ENCODE results near the gene FANCC.

DNA sequence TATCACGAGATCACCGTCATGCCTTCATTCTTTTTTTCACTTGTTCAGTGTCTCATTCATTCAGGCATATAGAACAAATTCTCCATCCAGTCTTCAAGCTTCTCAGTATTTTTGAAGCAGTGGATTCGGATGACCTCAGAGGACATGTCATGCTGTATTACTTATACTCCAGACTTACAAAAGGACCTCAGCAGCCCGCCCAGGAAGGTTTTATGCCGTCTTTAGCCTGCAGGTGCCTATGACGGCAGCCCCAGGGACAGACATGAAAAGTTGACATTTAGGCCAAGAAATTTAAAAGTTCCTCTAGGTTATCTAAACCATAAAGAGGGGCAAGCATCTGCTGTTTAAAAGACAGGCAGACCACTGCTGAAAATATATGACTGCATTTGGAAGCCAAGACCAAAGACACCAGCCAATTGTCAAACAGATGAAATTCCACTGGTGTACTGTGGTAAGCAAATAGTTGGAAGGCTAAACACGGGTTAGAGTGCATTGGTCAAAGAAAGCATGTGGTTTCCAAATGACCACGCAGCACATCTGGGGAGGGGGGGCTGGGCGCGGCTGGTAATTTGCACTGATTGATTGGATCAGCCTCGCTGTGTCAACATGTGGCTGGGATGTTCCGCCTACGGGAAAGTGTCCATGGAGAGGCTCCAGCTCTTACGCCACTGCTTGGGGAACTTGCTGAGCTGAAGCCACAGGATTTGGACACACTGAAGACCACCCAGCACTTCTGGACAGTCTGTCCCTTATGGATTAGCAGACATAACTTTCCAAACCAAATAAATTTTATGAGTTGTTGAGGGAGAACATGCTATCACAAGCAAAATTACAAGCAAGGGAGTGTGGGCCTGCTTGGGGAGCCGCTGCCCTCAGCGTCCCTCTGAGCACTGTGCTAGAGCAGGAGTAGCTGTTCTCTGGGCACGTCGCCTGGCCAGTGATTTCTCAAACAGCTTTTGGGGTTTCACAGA, 173.6 kb downstream of the FANCC start:
- TF ChIP-seq POLR2A (IDR thresholded peaks at IDR 0.05): no peak
- TF ChIP-seq, protein P1, sequence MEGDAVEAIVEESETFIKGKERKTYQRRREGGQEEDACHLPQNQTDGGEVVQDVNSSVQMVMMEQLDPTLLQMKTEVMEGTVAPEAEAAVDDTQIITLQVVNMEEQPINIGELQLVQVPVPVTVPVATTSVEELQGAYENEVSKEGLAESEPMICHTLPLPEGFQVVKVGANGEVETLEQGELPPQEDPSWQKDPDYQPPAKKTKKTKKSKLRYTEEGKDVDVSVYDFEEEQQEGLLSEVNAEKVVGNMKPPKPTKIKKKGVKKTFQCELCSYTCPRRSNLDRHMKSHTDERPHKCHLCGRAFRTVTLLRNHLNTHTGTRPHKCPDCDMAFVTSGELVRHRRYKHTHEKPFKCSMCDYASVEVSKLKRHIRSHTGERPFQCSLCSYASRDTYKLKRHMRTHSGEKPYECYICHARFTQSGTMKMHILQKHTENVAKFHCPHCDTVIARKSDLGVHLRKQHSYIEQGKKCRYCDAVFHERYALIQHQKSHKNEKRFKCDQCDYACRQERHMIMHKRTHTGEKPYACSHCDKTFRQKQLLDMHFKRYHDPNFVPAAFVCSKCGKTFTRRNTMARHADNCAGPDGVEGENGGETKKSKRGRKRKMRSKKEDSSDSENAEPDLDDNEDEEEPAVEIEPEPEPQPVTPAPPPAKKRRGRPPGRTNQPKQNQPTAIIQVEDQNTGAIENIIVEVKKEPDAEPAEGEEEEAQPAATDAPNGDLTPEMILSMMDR (IDR thresholded peaks at IDR 0.05): no peak
